NCI-H510A (cell line): ENCODE measurements around the gene TRPT1.

Experiments used
- DNase-seq: peaks from one replicate; lab custom pipeline; 2025; lab: John Stamatoyannopoulos, UW

The TRPT1 gene

GRCh38 chr11:64229744-64230170 is 3.8 kb upstream of the TRPT1 start:
- DNase-seq: no peak

DNA sequence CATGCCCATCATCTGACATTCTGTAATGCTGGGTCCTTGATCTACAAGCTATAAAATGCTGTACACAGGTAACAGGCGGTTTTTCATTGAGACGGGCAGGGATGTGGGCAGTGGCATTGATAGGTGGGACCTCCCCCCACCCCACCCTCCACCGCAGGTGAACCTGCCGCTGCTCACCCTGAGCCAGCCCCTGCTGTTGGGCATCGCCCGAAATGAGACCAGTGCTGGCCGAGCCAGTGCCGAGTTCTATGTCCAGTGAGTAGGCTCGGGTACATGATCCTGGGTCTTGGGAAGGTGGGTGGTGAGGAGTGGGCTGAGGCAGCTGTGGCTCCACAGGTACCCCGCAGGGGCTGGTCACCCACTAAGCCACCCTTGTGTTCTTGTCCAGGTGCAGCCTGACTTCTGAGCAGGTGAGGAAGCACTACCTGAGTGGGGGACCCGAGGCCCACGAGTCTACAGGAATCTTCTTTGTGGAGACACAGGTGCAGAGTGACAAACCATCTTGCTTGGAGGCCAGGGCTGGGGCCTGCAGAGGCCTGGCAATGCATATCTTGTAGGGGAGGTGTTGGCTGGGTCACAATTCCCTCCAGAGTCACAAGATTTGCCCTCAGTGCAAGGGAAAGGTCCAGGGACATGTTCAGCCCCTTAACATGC is 3.2 kb upstream of the TRPT1 start:
- DNase-seq: no peak

GRCh38 chr11:64227405-64227956 is 1.5 kb upstream of the TRPT1 start:
- DNase-seq: no peak

DNA sequence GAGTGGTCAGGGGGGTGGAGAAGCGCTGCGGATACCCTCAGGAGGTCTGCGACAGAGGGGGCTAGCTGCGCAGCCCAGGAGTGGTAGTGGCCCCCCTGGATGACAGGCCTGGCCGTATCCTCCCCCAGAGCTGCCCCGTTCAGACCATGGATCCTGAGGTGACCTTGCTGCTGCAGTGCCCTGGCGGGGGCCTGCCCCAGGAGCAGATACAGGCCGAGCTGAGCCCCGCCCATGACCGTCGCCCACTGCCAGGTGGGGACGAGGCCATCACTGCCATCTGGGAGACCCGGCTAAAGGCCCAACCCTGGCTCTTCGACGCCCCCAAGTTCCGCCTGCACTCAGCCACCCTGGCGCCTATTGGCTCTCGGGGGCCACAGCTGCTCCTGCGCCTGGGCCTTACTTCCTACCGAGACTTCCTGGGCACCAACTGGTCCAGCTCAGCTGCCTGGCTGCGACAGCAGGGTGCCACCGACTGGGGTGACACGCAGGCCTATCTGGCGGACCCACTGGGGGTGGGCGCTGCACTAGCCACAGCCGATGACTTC is 593 bp upstream of the TRPT1 start:
- DNase-seq: peak; percentile 56

GRCh38 chr11:64224891-64225607 is 937 bp downstream of the TRPT1 start:
- DNase-seq: no peak

GRCh38 chr11:64224151-64224890 is 1.7 kb downstream of the TRPT1 start:
- DNase-seq: no peak

DNA sequence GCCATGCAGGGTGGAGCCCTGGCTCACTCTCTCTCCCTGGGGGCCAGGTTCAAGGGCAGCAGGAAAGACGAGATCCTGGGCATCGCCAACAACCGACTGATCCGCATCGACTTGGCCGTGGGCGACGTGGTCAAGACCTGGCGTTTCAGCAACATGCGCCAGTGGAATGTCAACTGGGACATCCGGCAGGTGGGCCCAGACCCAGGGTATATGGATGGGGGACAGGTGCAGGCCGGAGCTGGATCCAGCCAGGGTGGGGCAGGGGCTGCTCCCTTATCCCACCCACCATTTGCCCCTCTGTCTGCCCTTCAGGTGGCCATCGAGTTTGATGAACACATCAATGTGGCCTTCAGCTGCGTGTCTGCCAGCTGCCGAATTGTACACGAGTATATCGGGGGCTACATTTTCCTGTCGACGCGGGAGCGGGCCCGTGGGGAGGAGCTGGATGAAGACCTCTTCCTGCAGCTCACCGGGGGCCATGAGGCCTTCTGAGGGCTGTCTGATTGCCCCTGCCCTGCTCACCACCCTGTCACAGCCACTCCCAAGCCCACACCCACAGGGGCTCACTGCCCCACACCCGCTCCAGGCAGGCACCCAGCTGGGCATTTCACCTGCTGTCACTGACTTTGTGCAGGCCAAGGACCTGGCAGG is 2.9 kb downstream of the TRPT1 start:
- DNase-seq: no peak

DNA sequence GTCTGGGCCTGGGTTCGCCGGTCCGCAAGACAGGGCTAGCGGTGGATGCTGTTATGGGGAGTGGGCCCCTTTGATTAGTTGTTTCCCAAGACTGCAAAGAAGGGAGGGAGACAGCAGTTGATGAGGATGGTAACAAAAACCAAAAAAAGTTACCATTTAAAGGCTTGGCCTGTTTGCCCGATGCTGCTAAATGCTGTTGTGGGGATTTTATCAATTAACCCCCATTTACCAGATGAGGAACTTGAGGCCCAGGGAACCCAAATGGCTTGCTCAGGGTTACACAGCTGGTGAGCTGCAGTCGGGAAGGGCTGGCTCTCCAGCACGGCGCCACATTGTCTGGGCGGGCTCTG is 3.4 kb downstream of the TRPT1 start:
- no peak for DNase-seq

GRCh38 chr11:64220798-64221197 is 5.2 kb downstream of the TRPT1 start:
- DNase-seq: no peak

DNA sequence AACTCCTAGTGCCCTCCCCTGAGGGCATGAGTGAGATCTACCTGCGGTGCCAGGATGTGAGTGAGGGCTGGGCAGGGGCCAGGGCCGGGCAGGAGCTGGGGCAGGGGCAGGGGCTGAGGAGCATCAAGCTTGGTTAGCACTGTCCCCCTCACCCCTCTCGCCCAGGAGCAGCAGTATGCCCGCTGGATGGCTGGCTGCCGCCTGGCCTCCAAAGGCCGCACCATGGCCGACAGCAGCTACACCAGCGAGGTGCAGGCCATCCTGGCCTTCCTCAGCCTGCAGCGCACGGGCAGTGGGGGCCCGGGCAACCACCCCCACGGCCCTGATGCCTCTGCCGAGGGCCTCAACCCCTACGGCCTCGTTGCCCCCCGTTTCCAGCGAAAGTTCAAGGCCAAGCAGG is 5.7 kb downstream of the TRPT1 start:
- DNase-seq: no peak

- DNase-seq: no peak
Observed at GRCh38 chr11:64219755-64220154, 6.2 kb downstream of the TRPT1 start.

DNA sequence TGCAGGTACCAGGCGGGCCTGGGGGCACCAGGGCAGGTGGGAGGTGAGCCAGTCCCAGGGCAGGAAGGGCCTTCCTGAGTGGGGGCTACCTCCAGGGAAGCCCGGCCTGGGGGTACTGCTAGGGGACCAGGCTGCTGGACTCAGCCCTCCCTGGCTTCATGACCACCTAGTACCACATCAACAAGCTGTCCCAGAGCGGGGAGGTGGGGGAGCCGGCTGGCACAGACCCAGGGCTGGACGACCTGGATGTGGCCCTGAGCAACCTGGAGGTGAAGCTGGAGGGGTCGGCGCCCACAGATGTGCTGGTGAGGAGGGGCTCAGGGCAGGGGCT is 6.7 kb downstream of the TRPT1 start:
- no peak for DNase-seq

- no peak for DNase-seq
Observed at GRCh38 chr11:64218628-64219353, 7.2 kb downstream of the TRPT1 start.

GRCh38 chr11:64216879-64217278 is 9.1 kb downstream of the TRPT1 start:
- DNase-seq: no peak

DNA sequence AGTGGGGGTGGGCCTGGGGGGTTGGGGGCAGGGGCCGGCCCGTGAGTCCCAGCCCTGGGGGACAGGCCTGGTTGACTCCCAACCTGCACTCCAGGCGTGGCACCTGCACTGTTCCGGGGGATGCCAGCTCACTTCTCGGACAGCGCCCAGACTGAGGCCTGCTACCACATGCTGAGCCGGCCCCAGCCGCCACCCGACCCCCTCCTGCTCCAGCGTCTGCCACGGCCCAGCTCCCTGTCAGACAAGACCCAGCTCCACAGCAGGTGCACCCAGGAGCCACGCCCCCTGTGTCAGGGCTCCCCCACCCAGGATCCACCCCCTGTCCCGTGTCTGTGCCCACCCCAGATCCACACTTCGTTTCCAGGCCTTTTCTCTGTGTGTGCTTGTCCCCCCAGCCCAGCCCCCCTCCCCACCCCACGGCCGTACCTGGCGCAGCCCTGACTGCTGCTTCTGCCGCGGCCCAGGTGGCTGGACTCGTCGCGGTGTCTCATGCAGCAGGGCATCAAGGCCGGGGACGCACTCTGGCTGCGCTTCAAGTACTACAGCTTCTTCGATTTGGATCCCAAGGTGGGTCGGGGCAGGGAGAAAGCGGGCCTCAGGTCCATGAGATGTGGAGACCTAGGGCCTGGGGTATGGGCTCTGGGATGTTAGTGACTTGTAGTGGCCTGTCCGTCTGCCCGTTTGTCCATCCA is 14.7 kb downstream of the TRPT1 start:
- DNase-seq: no peak

GRCh38 chr11:64210301-64211020 is 15.5 kb downstream of the TRPT1 start:
- no peak for DNase-seq

- no peak for DNase-seq
Observed at GRCh38 chr11:64209563-64209843, 16.5 kb downstream of the TRPT1 start.

DNA sequence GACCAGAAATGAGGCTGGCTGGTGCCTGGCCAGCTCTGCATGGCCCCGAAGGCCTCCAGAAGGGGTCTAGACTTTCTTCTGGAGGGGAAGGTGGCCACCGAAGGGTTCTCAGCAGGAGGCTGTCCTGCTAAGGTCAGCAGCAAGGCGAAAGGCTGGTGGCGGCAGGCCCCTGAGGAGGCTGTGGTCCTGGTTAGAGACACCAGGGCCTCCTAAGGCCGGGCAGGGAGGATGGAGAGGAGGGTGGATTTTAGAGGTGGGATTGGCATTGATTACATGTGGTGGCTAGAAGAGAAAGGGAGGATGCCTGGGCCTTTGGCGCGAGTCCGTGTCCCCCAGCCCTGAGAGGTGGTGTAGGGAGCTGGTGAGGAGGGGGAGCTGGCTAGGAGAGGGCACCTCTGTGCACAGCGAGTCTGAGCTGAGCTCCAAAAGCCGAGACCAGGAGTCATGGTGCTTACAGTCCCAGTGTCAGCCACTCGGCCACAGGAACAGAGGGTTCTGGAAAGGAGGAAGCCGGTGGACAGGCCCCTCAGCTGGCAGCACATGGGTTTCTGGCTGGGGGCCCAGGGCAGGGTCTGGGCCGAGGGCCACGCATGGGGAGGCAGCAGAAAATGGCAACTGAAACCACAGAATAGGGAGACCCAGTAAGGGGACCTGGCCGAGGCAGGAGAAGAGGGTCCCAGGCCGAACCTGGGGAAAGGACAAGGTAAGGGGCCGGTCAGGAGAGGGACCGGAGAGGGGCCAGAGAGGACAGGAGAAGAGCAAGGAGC is 17.0 kb downstream of the TRPT1 start:
- DNase-seq: no peak

DNA sequence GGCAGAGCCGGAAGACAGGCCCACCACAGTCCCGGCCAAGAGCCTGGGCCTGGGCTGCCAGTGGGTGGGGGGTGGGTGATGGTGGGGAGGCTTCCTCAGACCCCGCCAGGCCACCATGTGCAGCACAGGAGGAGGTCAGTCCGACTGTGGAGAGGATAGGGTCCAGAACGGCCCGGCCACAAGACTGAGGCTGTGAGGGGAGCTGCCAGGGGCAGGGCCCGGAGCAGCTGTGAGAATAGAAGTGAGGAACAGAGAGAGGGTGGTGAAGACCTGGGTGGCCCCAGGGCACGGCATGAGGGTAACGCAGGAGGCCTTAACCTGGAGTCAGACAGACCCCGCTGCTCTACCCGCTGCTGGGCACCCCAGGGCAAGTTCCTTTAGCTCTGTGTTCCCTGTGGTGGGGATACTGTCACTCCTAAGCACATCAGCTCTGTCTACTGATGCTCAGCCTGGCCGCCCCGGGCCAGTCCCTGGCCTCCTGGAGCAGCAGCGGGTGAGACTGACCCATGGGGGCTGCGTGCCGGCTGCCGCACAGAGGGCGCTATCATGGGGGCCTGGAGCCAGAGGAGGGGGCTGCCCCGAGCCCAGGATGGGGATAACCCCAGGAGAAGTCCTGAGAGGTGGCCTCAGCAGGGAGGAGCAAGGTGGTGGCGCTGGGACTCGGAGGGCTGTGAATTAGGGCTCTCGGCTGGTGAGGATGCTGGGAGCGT is 17.7 kb downstream of the TRPT1 start:
- no peak for DNase-seq
